K562 (cell line): ENCODE data around the gene GABARAP. TPM values are rescaled to one million over a fixed set of nuclear protein-coding genes. Genes with fewer than 3 reads are reported as not detected.
A peak's percentile ranks its signal among the peaks of the same experiment; 100 is the strongest.

Source experiments
- FIP1L1 ChIP-seq: fragments of 200-400 bp; formaldehyde crosslinking; IDR thresholded peaks from 2 replicates; pipeline ENCODE4 v1.6.1; 2018; ENCODE audit warnings: mild to moderate bottlenecking, low read depth, low read length; ENCODE audit not compliant: poor library complexity, severe bottlenecking
- GATAD2B ChIP-seq: fragments of 450-650 bp; IDR thresholded peaks from 2 replicates; pipeline ENCODE4 v1.6.1; 2017; ENCODE audit warnings: mild to moderate bottlenecking, borderline replicate concordance
- NFATC3 ChIP-seq: fragments of 450-650 bp; IDR thresholded peaks from 2 replicates; pipeline ENCODE4 v1.6.1; 2017; ENCODE audit warnings: mild to moderate bottlenecking
- SMAD4 ChIP-seq: fragments of 250-450 bp; sonication (Bioruptor Pico); conservative IDR thresholded peaks from 2 replicates; pipeline ENCODE4 v1.8.0; 2021; ENCODE audit warnings: inconsistent platforms, mild to moderate bottlenecking, moderate library complexity
- SP1 ChIP-seq: sonication (generic); formaldehyde crosslinking; IDR thresholded peaks from 2 replicates; pipeline ENCODE4 v1.8.1; 2022; ENCODE audit warnings: mild to moderate bottlenecking, missing genetic modification reagents
- TCF7L2 ChIP-seq: fragments of 150-350 bp; IDR thresholded peaks from 2 replicates; pipeline ENCODE4 v1.6.1; 2016; ENCODE audit warnings: low read depth, mild to moderate bottlenecking, low read length, moderate library complexity
- ZNF699 ChIP-seq: fragments of 250-450 bp; sonication (Bioruptor Pico); IDR thresholded peaks from 2 replicates; pipeline ENCODE4 v1.8.0; 2021; ENCODE audit warnings: mild to moderate bottlenecking, moderate library complexity; ENCODE audit not compliant: insufficient replicate concordance
- ZSCAN32 ChIP-seq: fragments of 450-650 bp; formaldehyde crosslinking; IDR thresholded peaks from 2 replicates; pipeline ENCODE4 v1.4.0; 2020; ENCODE audit warnings: mild to moderate bottlenecking, moderate library complexity
- polyA plus RNA-seq, 8 experiments: library from polyadenylated mRNA; depleted of rRNA in 4 of 8; stranded (reverse) in 5 of 8; unstranded in 3 of 8; fragments of >200 nt; fragmentation: Nextera tagmentation in 2 of 8; fragmentation: Illumina TruSeq in 1 of 8; extraction: Ambion mirVana in 2 of 8; extraction: Trizol in 1 of 8; gene quantifications; 2 replicates each; pipeline versions ENCODE4 v1.2.1 to v1.2.3, GENCODE V29; 2011 to 2014; ENCODE audit warnings: inconsistent platforms in 1 of 8, missing spikeins in 1 of 8
- total RNA-seq, 7 experiments: library from RNA; depleted of rRNA in 6 of 7; stranded (reverse); fragments of >200 nt in 6 of 7; fragmentation: Illumina TruSeq in 2 of 7; extraction: Trizol in 2 of 7; gene quantifications; 2 replicates each; pipeline versions ENCODE4 v1.2.1 to v1.2.3, GENCODE V29; 2011 to 2021; ENCODE audit warnings: low replicate concordance in 1 of 7
- TF ChIP-seq, protein P1 (sequence below): fragments of 200-600 bp; sonication (generic); IDR thresholded peaks from one replicate; pipeline ENCODE4 v1.6.1; 2012; ENCODE audit warnings: mild to moderate bottlenecking, low read depth, low read length, inconsistent platforms
- TF ChIP-seq, protein P2 (sequence below): fragments of 200-800 bp; sonication (Bioruptor generic); IDR thresholded peaks from 2 replicates; pipeline ENCODE4 v1.6.1; 2017; ENCODE audit warnings: missing genetic modification characterization, missing compliant biosample characterization
- TF ChIP-seq, protein P3 (sequence below): fragments of 250-450 bp; sonication (Bioruptor Pico); IDR thresholded peaks from 2 replicates; pipeline ENCODE4 v1.8.0; 2022; ENCODE audit warnings: inconsistent platforms

The GABARAP gene
- total and polyA plus RNA-seq, 9 of the 15 experiments (the other 6 are each of a cell fraction or from before 2014, with no cell fraction given) = 47.5 to 373 (median 152) TPM

DNA sequence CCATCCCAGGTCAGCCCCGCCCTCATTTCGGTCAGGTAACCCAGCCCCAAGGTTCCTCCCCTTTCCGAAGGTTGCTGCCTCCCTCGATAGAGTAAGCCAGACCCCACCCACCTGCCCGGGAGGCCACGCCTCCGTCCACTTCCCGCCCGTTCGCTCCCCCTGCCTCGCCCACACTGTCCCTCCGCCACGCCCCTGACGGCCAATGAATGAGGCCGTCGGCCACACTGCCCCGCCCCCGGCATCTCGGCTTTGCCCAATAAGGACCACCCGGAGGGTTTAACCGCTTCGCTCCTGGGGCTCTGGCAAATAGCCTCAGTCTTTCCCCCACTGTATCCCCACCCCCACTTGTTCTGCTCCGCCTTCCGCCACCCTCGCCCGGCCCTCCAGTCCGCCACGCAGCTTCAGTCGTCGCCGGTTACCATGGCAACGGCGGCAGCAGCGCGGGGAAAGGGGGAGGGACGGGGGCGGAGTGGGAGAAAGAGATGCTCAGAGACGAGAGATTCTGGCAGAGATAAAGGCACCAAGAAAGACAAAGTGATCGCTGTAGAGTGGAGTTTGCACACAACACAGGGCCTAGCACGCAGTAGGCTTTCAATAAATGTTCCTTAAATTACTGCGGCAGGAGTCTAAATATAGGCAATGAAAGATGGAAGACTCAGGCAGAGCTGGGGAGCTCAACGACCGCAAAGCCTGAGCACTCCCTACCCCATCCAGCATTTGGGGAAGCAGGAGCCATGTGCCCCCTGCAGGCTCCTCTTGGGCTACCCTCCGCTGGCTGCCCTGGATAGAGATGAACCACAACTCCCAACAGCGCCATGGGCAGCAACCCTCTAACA, 27.7 kb downstream of the GABARAP start (continued):
- TF ChIP-seq, protein P1, sequence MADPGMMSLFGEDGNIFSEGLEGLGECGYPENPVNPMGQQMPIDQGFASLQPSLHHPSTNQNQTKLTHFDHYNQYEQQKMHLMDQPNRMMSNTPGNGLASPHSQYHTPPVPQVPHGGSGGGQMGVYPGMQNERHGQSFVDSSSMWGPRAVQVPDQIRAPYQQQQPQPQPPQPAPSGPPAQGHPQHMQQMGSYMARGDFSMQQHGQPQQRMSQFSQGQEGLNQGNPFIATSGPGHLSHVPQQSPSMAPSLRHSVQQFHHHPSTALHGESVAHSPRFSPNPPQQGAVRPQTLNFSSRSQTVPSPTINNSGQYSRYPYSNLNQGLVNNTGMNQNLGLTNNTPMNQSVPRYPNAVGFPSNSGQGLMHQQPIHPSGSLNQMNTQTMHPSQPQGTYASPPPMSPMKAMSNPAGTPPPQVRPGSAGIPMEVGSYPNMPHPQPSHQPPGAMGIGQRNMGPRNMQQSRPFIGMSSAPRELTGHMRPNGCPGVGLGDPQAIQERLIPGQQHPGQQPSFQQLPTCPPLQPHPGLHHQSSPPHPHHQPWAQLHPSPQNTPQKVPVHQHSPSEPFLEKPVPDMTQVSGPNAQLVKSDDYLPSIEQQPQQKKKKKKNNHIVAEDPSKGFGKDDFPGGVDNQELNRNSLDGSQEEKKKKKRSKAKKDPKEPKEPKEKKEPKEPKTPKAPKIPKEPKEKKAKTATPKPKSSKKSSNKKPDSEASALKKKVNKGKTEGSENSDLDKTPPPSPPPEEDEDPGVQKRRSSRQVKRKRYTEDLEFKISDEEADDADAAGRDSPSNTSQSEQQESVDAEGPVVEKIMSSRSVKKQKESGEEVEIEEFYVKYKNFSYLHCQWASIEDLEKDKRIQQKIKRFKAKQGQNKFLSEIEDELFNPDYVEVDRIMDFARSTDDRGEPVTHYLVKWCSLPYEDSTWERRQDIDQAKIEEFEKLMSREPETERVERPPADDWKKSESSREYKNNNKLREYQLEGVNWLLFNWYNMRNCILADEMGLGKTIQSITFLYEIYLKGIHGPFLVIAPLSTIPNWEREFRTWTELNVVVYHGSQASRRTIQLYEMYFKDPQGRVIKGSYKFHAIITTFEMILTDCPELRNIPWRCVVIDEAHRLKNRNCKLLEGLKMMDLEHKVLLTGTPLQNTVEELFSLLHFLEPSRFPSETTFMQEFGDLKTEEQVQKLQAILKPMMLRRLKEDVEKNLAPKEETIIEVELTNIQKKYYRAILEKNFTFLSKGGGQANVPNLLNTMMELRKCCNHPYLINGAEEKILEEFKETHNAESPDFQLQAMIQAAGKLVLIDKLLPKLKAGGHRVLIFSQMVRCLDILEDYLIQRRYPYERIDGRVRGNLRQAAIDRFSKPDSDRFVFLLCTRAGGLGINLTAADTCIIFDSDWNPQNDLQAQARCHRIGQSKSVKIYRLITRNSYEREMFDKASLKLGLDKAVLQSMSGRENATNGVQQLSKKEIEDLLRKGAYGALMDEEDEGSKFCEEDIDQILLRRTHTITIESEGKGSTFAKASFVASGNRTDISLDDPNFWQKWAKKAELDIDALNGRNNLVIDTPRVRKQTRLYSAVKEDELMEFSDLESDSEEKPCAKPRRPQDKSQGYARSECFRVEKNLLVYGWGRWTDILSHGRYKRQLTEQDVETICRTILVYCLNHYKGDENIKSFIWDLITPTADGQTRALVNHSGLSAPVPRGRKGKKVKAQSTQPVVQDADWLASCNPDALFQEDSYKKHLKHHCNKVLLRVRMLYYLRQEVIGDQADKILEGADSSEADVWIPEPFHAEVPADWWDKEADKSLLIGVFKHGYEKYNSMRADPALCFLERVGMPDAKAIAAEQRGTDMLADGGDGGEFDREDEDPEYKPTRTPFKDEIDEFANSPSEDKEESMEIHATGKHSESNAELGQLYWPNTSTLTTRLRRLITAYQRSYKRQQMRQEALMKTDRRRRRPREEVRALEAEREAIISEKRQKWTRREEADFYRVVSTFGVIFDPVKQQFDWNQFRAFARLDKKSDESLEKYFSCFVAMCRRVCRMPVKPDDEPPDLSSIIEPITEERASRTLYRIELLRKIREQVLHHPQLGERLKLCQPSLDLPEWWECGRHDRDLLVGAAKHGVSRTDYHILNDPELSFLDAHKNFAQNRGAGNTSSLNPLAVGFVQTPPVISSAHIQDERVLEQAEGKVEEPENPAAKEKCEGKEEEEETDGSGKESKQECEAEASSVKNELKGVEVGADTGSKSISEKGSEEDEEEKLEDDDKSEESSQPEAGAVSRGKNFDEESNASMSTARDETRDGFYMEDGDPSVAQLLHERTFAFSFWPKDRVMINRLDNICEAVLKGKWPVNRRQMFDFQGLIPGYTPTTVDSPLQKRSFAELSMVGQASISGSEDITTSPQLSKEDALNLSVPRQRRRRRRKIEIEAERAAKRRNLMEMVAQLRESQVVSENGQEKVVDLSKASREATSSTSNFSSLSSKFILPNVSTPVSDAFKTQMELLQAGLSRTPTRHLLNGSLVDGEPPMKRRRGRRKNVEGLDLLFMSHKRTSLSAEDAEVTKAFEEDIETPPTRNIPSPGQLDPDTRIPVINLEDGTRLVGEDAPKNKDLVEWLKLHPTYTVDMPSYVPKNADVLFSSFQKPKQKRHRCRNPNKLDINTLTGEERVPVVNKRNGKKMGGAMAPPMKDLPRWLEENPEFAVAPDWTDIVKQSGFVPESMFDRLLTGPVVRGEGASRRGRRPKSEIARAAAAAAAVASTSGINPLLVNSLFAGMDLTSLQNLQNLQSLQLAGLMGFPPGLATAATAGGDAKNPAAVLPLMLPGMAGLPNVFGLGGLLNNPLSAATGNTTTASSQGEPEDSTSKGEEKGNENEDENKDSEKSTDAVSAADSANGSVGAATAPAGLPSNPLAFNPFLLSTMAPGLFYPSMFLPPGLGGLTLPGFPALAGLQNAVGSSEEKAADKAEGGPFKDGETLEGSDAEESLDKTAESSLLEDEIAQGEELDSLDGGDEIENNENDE = no peak
- TF ChIP-seq ZSCAN32 (no peak), SP1 (CRISPR knock-in tag) (peak; percentile 84), TCF7L2 (no peak), NFATC3 (no peak), ZNF699 (CRISPR knock-in tag) (no peak), GATAD2B (no peak), SMAD4 (CRISPR knock-in tag) (no peak), FIP1L1 (no peak)
- TF ChIP-seq, protein P2, sequence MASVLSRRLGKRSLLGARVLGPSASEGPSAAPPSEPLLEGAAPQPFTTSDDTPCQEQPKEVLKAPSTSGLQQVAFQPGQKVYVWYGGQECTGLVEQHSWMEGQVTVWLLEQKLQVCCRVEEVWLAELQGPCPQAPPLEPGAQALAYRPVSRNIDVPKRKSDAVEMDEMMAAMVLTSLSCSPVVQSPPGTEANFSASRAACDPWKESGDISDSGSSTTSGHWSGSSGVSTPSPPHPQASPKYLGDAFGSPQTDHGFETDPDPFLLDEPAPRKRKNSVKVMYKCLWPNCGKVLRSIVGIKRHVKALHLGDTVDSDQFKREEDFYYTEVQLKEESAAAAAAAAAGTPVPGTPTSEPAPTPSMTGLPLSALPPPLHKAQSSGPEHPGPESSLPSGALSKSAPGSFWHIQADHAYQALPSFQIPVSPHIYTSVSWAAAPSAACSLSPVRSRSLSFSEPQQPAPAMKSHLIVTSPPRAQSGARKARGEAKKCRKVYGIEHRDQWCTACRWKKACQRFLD = 0 out of 2 replicates have a peak, but pooled peaks have one; percentile 43
- TF ChIP-seq, protein P3, sequence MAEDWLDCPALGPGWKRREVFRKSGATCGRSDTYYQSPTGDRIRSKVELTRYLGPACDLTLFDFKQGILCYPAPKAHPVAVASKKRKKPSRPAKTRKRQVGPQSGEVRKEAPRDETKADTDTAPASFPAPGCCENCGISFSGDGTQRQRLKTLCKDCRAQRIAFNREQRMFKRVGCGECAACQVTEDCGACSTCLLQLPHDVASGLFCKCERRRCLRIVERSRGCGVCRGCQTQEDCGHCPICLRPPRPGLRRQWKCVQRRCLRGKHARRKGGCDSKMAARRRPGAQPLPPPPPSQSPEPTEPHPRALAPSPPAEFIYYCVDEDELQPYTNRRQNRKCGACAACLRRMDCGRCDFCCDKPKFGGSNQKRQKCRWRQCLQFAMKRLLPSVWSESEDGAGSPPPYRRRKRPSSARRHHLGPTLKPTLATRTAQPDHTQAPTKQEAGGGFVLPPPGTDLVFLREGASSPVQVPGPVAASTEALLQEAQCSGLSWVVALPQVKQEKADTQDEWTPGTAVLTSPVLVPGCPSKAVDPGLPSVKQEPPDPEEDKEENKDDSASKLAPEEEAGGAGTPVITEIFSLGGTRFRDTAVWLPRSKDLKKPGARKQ = no peak
